Fibroblast of lung (primary cell): ENCODE measurements around the gene SBF2.

Experiments used
- CTCF ChIP-seq, 2 donors: IDR thresholded peaks in 1 of 2; conservative IDR thresholded peaks in 1 of 2; 1 replicate in 1 of 2; 2 replicates in 1 of 2; pipeline ENCODE4 v1.5.1; 2011 to 2012; ENCODE audit warnings: low read length in 2 of 2, control low read depth in 1 of 2, inconsistent platforms in 1 of 2, low read depth in 1 of 2, mild to moderate bottlenecking in 1 of 2
- EZH2 ChIP-seq: IDR thresholded peaks from 2 replicates; pipeline ENCODE4 v1.5.1; 2012; ENCODE audit warnings: low read length, control low read depth, mild to moderate bottlenecking; ENCODE audit errors: missing control alignments

DNA sequence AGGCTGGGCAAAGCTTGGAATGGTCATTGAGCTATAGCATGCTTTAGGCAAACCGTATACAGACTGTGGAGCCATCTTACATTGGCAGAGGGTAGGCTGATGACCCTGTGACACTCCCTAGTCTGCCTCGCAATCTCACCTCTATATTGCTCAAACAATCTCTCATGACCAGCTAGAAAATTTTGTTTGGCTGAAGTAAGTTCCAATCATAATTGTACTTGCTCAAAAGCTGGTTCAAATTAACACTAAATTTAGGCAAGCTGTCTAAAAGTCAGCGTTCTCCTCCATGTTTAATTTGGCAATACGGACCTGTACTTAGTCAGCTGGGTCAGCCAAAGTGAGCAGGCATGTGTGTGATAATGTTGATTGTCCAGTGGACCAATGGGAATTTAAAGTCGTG lies 497.2 kb downstream of the SBF2 start:
- TF ChIP-seq CTCF (conservative IDR thresholded peaks at IDR 0.05 in 1 of 2, IDR thresholded peaks at IDR 0.05 in 1 of 2; ENCODE audit: low read depth in 1 of 2, low read length in 2 of 2), result no peak
- TF ChIP-seq EZH2, result no peak
